Liver (tissue), 9 donors: ENCODE measurements around the gene ACAD8. TPM values are rescaled to one million over a fixed set of nuclear protein-coding genes. Genes with fewer than 3 reads are reported as not detected.

Experiments
- DNase-seq: peaks from one replicate; pipeline ENCODE4 v3.0.0-alpha.2; 2017; ENCODE audit warnings: low spot score
- H3K27ac ChIP-seq, 2 donors: one replicate each; pipeline ENCODE4 v1.7.0; 2013; ENCODE audit warnings: inconsistent platforms in 2 of 2, low read length in 2 of 2, control low read depth in 1 of 2, low read depth in 1 of 2, mild to moderate bottlenecking in 1 of 2
- H3K27me3 ChIP-seq, 4 donors: one replicate each; pipeline versions ENCODE4 v1.6.1 to v1.7.0; 2013; ENCODE audit warnings: low read length in 3 of 4, inconsistent platforms in 1 of 4, mild to moderate bottlenecking in 1 of 4, moderate library complexity in 1 of 4; ENCODE audit not compliant: control insufficient read depth in 4 of 4, insufficient read depth in 4 of 4
- H3K36me3 ChIP-seq, 4 donors: one replicate each; pipeline versions ENCODE4 v1.6.1 to v1.7.0; 2013; ENCODE audit warnings: low read length in 3 of 4, mild to moderate bottlenecking in 3 of 4, low read depth in 1 of 4, moderate library complexity in 1 of 4; ENCODE audit not compliant: control insufficient read depth in 4 of 4, insufficient read depth in 3 of 4
- H3K4me1 ChIP-seq, 4 donors: one replicate each; pipeline versions ENCODE4 v1.6.1 to v1.7.0; 2013; ENCODE audit warnings: low read length in 3 of 4, mild to moderate bottlenecking in 3 of 4, moderate library complexity in 1 of 4; ENCODE audit not compliant: control insufficient read depth in 4 of 4, insufficient read depth in 4 of 4
- H3K4me3 ChIP-seq, 3 donors: one replicate each; pipeline versions ENCODE4 v1.6.1 to v1.7.0; 2013; ENCODE audit warnings: low read length in 3 of 3, control low read depth in 1 of 3, low read depth in 1 of 3, mild to moderate bottlenecking in 1 of 3
- H3K9ac ChIP-seq, 2 donors: one replicate each; pipeline ENCODE4 v1.7.0; 2013; ENCODE audit warnings: low read length in 2 of 2, mild to moderate bottlenecking in 2 of 2, moderate library complexity in 2 of 2, control low read depth in 1 of 2, low read depth in 1 of 2
- H3K9me3 ChIP-seq, 4 donors: one replicate each; pipeline versions ENCODE4 v1.6.1 to v1.7.0; 2013; ENCODE audit warnings: low read length in 3 of 4; ENCODE audit not compliant: control insufficient read depth in 4 of 4
- EGR1 ChIP-seq, 2 donors: IDR thresholded peaks; 2 replicates each; pipeline ENCODE4 v1.6.1; 2016 to 2018; ENCODE audit warnings: antibody characterized with exemption in 2 of 2, low read depth in 2 of 2
- FOXA1 ChIP-seq: IDR thresholded peaks from 2 replicates; pipeline ENCODE4 v1.6.1; 2016; ENCODE audit warnings: antibody characterized with exemption
- FOXA2 ChIP-seq: IDR thresholded peaks from 2 replicates; pipeline ENCODE4 v1.6.1; 2016; ENCODE audit warnings: antibody characterized with exemption
- GABPA ChIP-seq, 2 donors: IDR thresholded peaks in 1 of 2; conservative IDR thresholded peaks in 1 of 2; 2 replicates each; pipeline ENCODE4 v1.6.1; 2016; ENCODE audit warnings: antibody characterized with exemption in 2 of 2, mild to moderate bottlenecking in 1 of 2, moderate library complexity in 1 of 2
- HNF4A ChIP-seq, 2 donors: conservative IDR thresholded peaks; 2 replicates each; pipeline ENCODE4 v1.6.1; 2016; ENCODE audit warnings: antibody characterized with exemption in 2 of 2, mild to moderate bottlenecking in 2 of 2
- HNF4G ChIP-seq: IDR thresholded peaks from 2 replicates; pipeline ENCODE4 v1.6.1; 2016; ENCODE audit warnings: antibody characterized with exemption
- JUND ChIP-seq, 2 donors: IDR thresholded peaks; 2 replicates each; pipeline ENCODE4 v1.6.1; 2016; ENCODE audit warnings: antibody characterized with exemption in 2 of 2
- NR2F2 ChIP-seq: IDR thresholded peaks from 2 replicates; pipeline ENCODE4 v1.6.1; 2016; ENCODE audit warnings: antibody characterized with exemption
- RAD21 ChIP-seq, 2 donors: IDR thresholded peaks; 2 replicates each; pipeline ENCODE4 v1.6.1; 2016; ENCODE audit warnings: antibody characterized with exemption in 2 of 2, mild to moderate bottlenecking in 2 of 2
- RXRA ChIP-seq, 2 donors: IDR thresholded peaks; 2 replicates each; pipeline ENCODE4 v1.6.1; 2017 to 2018; ENCODE audit warnings: antibody characterized with exemption in 2 of 2, mild to moderate bottlenecking in 1 of 2
- SP1 ChIP-seq: IDR thresholded peaks from 2 replicates; pipeline ENCODE4 v1.6.1; 2018; ENCODE audit warnings: antibody characterized with exemption, mild to moderate bottlenecking
- TAF1 ChIP-seq: conservative IDR thresholded peaks from 2 replicates; pipeline ENCODE4 v1.6.1; 2016; ENCODE audit warnings: antibody characterized with exemption, mild to moderate bottlenecking
- YY1 ChIP-seq: IDR thresholded peaks from 2 replicates; pipeline ENCODE4 v1.6.1; 2016; ENCODE audit warnings: antibody characterized with exemption, mild to moderate bottlenecking
- WGBS: extraction: QIAGEN DNeasy Blood & Tissue Kit; methylation state at CpG from one replicate; pipeline ENCODE4 v1.1.7; 2013; 5-methylcytosine and 5-hydroxymethylcytosine counted together
- polyA plus RNA-seq, 2 donors: library from polyadenylated mRNA; stranded (reverse) in 1 of 2; unstranded in 1 of 2; fragments of 200-250 nt in 1 of 2; fragments of >200 nt in 1 of 2; fragmentation: Nextera tagmentation in 1 of 2; extraction: Ambion mirVana in 1 of 2; gene quantifications; one replicate each; pipeline versions ENCODE4 v1.2.1 to v1.2.3, GENCODE V29; 2013 to 2015
- total RNA-seq, 2 donors: library from RNA; depleted of rRNA; stranded (reverse); fragments of >200 nt; gene quantifications; one replicate each; pipeline ENCODE4 v1.2.3, GENCODE V29; 2014
- TF ChIP-seq, protein P1 (sequence below): IDR thresholded peaks from 2 replicates; pipeline ENCODE4 v1.6.1; 2016; ENCODE audit warnings: antibody characterized with exemption
- TF ChIP-seq, protein P2 (sequence below): fragments of 150-350 bp; IDR thresholded peaks from 2 replicates; pipeline ENCODE4 v1.5.1; 2017; ENCODE audit warnings: improper control_type of control experiment, low read depth, low read length; ENCODE audit not compliant: missing input control
- TF ChIP-seq, protein P3 (sequence below): IDR thresholded peaks from 2 replicates; pipeline ENCODE4 v1.6.1; 2016; ENCODE audit warnings: antibody characterized with exemption
- TF ChIP-seq, protein P4 (sequence below): IDR thresholded peaks from 2 replicates; pipeline ENCODE4 v1.6.1; 2016; ENCODE audit warnings: antibody characterized with exemption, mild to moderate bottlenecking
- TF ChIP-seq, protein P5 (sequence below): IDR thresholded peaks from 2 replicates; pipeline ENCODE4 v1.6.1; 2016; ENCODE audit warnings: antibody characterized with exemption
- donor health status: healthy.
- donor health status: healthy.
- donor health status: healthy.
- donor health status: healthy.
- donor health status: healthy.

The ACAD8 gene
- total and polyA plus RNA-seq, 4 donors, result 14.1 to 32.2 (median 27.1) TPM

DNA sequence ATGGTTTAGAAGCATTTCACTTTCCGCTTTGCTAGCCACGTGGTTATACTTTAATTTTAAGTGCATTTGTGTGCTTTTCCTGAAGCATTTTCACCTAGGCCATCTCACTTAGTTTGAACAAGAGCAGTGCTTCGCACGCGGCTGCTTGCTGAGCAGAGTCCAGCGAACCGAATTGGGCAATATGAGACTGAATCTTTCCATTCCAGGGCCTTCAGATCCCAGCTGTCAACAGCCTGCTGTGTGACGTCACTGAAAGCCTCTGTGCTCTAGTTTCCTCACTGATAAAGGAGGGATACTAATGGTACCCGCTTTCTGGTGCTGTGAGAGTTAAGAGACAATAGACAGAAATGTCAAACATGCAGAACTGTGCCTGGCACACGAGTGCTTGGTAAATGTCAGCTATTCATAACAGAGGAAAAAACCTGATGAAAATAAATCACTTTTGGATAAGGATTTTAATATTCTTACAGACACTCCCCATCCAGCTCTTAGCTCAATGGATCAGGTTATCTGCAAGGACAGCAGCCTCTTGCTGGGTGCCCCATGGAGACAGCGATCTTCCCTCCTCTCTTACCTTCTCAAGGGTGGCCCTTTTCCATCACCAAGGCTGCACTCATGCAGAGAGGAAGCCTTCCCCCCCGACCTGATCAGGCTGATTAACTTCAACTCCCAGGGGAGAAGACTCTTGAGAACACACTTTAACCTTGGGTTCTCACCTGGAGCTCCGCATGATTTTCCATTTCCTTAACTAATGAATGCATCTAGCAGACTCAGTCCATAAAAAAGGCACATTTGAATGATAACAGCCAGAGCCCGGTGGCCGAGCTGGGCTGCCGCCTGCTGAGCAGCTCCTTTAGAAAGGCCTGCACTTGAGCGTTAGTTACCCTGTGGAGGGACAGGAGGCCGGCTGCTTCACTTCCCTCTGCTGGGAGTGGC lies 19.3 kb downstream of the ACAD8 start:
- H3K4me3 ChIP-seq, result no peak overlapping the region
- TF ChIP-seq FOXA1 (peak; percentile 65), HNF4G (peak; percentile 84), HNF4A (conservative IDR thresholded peaks at IDR 0.05) (peak; percentile 97), FOXA2 (peak; percentile 64), YY1 (peak; percentile 76), EGR1 (IDR thresholded peaks at IDR 0.05; ENCODE audit: low read depth in 2 of 2) (peak; percentile 83 to 89), NR2F2 (no peak), JUND (IDR thresholded peaks at IDR 0.05) (peak; percentile 75 to 82), SP1 (peak; percentile 98), RXRA (IDR thresholded peaks at IDR 0.05) (peak; percentile 68 to 91), GABPA (IDR thresholded peaks at IDR 0.05 in 1 of 2, conservative IDR thresholded peaks at IDR 0.05 in 1 of 2) (no peak), RAD21 (IDR thresholded peaks at IDR 0.05) (peak in 1 of 2 donors; percentile 33), TAF1 (no peak)
- TF ChIP-seq, protein P1, sequence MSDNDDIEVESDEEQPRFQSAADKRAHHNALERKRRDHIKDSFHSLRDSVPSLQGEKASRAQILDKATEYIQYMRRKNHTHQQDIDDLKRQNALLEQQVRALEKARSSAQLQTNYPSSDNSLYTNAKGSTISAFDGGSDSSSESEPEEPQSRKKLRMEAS, result peak; percentile 95
- TF ChIP-seq, protein P2, sequence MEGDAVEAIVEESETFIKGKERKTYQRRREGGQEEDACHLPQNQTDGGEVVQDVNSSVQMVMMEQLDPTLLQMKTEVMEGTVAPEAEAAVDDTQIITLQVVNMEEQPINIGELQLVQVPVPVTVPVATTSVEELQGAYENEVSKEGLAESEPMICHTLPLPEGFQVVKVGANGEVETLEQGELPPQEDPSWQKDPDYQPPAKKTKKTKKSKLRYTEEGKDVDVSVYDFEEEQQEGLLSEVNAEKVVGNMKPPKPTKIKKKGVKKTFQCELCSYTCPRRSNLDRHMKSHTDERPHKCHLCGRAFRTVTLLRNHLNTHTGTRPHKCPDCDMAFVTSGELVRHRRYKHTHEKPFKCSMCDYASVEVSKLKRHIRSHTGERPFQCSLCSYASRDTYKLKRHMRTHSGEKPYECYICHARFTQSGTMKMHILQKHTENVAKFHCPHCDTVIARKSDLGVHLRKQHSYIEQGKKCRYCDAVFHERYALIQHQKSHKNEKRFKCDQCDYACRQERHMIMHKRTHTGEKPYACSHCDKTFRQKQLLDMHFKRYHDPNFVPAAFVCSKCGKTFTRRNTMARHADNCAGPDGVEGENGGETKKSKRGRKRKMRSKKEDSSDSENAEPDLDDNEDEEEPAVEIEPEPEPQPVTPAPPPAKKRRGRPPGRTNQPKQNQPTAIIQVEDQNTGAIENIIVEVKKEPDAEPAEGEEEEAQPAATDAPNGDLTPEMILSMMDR, result no peak
- TF ChIP-seq, protein P3, sequence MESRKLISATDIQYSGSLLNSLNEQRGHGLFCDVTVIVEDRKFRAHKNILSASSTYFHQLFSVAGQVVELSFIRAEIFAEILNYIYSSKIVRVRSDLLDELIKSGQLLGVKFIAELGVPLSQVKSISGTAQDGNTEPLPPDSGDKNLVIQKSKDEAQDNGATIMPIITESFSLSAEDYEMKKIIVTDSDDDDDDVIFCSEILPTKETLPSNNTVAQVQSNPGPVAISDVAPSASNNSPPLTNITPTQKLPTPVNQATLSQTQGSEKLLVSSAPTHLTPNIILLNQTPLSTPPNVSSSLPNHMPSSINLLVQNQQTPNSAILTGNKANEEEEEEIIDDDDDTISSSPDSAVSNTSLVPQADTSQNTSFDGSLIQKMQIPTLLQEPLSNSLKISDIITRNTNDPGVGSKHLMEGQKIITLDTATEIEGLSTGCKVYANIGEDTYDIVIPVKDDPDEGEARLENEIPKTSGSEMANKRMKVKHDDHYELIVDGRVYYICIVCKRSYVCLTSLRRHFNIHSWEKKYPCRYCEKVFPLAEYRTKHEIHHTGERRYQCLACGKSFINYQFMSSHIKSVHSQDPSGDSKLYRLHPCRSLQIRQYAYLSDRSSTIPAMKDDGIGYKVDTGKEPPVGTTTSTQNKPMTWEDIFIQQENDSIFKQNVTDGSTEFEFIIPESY, result peak; percentile 81
- TF ChIP-seq, protein P4, sequence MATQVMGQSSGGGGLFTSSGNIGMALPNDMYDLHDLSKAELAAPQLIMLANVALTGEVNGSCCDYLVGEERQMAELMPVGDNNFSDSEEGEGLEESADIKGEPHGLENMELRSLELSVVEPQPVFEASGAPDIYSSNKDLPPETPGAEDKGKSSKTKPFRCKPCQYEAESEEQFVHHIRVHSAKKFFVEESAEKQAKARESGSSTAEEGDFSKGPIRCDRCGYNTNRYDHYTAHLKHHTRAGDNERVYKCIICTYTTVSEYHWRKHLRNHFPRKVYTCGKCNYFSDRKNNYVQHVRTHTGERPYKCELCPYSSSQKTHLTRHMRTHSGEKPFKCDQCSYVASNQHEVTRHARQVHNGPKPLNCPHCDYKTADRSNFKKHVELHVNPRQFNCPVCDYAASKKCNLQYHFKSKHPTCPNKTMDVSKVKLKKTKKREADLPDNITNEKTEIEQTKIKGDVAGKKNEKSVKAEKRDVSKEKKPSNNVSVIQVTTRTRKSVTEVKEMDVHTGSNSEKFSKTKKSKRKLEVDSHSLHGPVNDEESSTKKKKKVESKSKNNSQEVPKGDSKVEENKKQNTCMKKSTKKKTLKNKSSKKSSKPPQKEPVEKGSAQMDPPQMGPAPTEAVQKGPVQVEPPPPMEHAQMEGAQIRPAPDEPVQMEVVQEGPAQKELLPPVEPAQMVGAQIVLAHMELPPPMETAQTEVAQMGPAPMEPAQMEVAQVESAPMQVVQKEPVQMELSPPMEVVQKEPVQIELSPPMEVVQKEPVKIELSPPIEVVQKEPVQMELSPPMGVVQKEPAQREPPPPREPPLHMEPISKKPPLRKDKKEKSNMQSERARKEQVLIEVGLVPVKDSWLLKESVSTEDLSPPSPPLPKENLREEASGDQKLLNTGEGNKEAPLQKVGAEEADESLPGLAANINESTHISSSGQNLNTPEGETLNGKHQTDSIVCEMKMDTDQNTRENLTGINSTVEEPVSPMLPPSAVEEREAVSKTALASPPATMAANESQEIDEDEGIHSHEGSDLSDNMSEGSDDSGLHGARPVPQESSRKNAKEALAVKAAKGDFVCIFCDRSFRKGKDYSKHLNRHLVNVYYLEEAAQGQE, result peak; percentile 75
- TF ChIP-seq, protein P5, sequence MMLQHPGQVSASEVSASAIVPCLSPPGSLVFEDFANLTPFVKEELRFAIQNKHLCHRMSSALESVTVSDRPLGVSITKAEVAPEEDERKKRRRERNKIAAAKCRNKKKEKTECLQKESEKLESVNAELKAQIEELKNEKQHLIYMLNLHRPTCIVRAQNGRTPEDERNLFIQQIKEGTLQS, result peak; percentile 80
- peaks cover 10 to 21% (median 16%) of the 10 kb centered on the region in 4 donors for H3K4me1 ChIP-seq
- H3K36me3 ChIP-seq, result no peaks in the 10 kb centered on the region
- no peaks in the 10 kb centered on the region for H3K9me3 ChIP-seq
- no peak overlapping the region for H3K9ac ChIP-seq
- H3K27ac ChIP-seq, result peak overlapping the region; percentile 44 to 67
- WGBS, result 36% methylated on average over 18 of the region's 18 CpGs
- no peak for DNase-seq
- peaks cover under 1 to 21% (median 5%) of the 10 kb centered on the region in 4 donors for H3K27me3 ChIP-seq
